OCI-LY7 (cell line): Measurements from ENCODE around the gene TMEM154. TPM values are rescaled to one million over a fixed set of nuclear protein-coding genes. Genes with fewer than 3 reads are reported as not detected.

Experiments used
- BruUV-seq: library from RNA; stranded (reverse); fragments of 400-500 nt; replicated peaks from 2 replicates; lab custom pipeline; 2021; lab: Mats Ljungman, UMichigan
- CTCF ChIA-PET: fragments of 300-600 bp; sonication (Branson Sonifier 250); formaldehyde crosslinking; loops from one replicate; lab custom pipeline; 2022; ENCODE audit warnings: antibody characterized with exemption; ENCODE audit not compliant: unreplicated experiment; lab: Charles Lee
- POLR2A ChIA-PET: fragments of 300-600 bp; sonication (Branson Sonifier 250); formaldehyde crosslinking; loops from one replicate; lab custom pipeline; 2022; ENCODE audit warnings: antibody characterized with exemption; lab: Charles Lee
- DNase-seq: peaks from one replicate; pipeline ENCODE4 v3.0.0-alpha.2; 2015; ENCODE audit warnings: low spot score
- H2AFZ ChIP-seq: fragments of 200-600 bp; sonication (generic), shearing (Covaris generic); 2 replicates; pipeline ENCODE4 v1.6.1; 2014; ENCODE audit warnings: mild to moderate bottlenecking, antibody characterized with exemption, low read length, moderate library complexity
- H3K27ac ChIP-seq: fragments of 200-600 bp; sonication (generic); 2 replicates; pipeline ENCODE4 v1.5.1; 2014; ENCODE audit warnings: mixed run types, low read depth, mild to moderate bottlenecking, moderate library complexity, low read length, inconsistent platforms; ENCODE audit not compliant: poor library complexity, severe bottlenecking
- H3K36me3 ChIP-seq: fragments of 200-600 bp; sonication (generic); 2 replicates; pipeline ENCODE4 v1.6.1; 2014; ENCODE audit warnings: mild to moderate bottlenecking, antibody characterized with exemption, low read length, moderate library complexity, mixed read lengths; ENCODE audit not compliant: insufficient read depth
- H3K4me1 ChIP-seq: fragments of 200-600 bp; sonication (generic); 2 replicates; pipeline ENCODE4 v1.5.1; 2014; ENCODE audit warnings: mild to moderate bottlenecking, low read length; ENCODE audit not compliant: insufficient read depth, poor library complexity, severe bottlenecking
- H3K4me2 ChIP-seq: fragments of 200-600 bp; sonication (generic); 2 replicates; pipeline ENCODE4 v1.6.1; 2014; ENCODE audit warnings: mild to moderate bottlenecking, low read length
- H3K4me3 ChIP-seq: fragments of 200-600 bp; sonication (generic); 2 replicates; pipeline ENCODE4 v1.5.1; 2014; ENCODE audit warnings: mild to moderate bottlenecking, low read depth, low read length; ENCODE audit not compliant: poor library complexity, severe bottlenecking
- H3K79me2 ChIP-seq: fragments of 200-600 bp; sonication (generic); 2 replicates; pipeline ENCODE4 v1.6.1; 2016; ENCODE audit warnings: low read depth, mild to moderate bottlenecking, low read length, moderate library complexity, mixed read lengths; ENCODE audit not compliant: insufficient read depth
- H3K9me2 ChIP-seq: fragments of 200-600 bp; sonication (generic); 2 replicates; pipeline ENCODE4 v1.6.1; 2016; ENCODE audit warnings: mild to moderate bottlenecking, low read length, mixed read lengths; ENCODE audit not compliant: insufficient read depth
- H3K9me3 ChIP-seq: fragments of 200-600 bp; sonication (generic); 2 replicates; pipeline ENCODE4 v1.6.1; 2014; ENCODE audit warnings: mild to moderate bottlenecking, mixed run types, low read length, mixed read lengths
- H4K20me1 ChIP-seq: fragments of 200-600 bp; sonication (generic); 2 replicates; pipeline ENCODE4 v1.6.1; 2014; ENCODE audit warnings: mild to moderate bottlenecking, antibody characterized with exemption, low read length, moderate library complexity, mixed read lengths; ENCODE audit not compliant: insufficient read depth
- CTCF ChIP-seq: fragments of 200-600 bp; sonication (generic); conservative IDR thresholded peaks from 2 replicates; pipeline ENCODE4 v1.5.1; 2014; ENCODE audit warnings: mild to moderate bottlenecking, antibody characterized with exemption, low read length, moderate library complexity, mixed read lengths
- EZH2phosphoT487 ChIP-seq: fragments of 200-600 bp; sonication (generic); IDR thresholded peaks from 2 replicates; pipeline ENCODE4 v1.6.1; 2018; ENCODE audit warnings: low read depth, borderline replicate concordance, mild to moderate bottlenecking, mixed run types, antibody characterized with exemption, low read length, moderate library complexity, mixed read lengths
- intact Hi-C: fragments of 100-400 bp; cut with micrococcal nuclease; formaldehyde crosslinking; loops from one replicate; pipeline ENCODE4 v1.10.0; 2022; ENCODE audit not compliant: unreplicated experiment
- total RNA-seq, 2 experiments: library from RNA; depleted of rRNA in 1 of 2; stranded (reverse); fragments of >200 nt in 1 of 2; shearing (Covaris generic) in 1 of 2; gene quantifications; 2 replicates each; pipeline ENCODE4 v1.2.3, GENCODE V29; 2014 to 2022

Gene TMEM154
- total RNA-seq, 2 experiments from 2014 or later, result 17.6 to 59.6 TPM

GRCh38 chr4:152661649-152662048, 18.1 kb downstream of the TMEM154 start:
- H2AFZ ChIP-seq, result peak overlapping the region; percentile 65; the same call in 1 of the 2 replicates
- H3K9me3 ChIP-seq, result peaks cover 26% of the 10 kb centered on the region
- no peaks in the 10 kb centered on the region for H4K20me1 ChIP-seq
- POLR2A ChIA-PET, result interaction anchor here (0.6 to 6.7 kb wide), 12 partner anchors 8 to 333 kb away, joined by 3 to 183 read pairs (median 6); partner anchors contain the start of gene TMEM154
- intact Hi-C loops, result loop anchor here (5.0 kb wide), 1 partner anchor 776 kb away; no protein-coding TSS in a partner anchor
- no TSS peak for BruUV-seq
- H3K4me1 ChIP-seq, result peaks cover 76% of the 10 kb centered on the region
- peaks cover 26% of the 10 kb centered on the region for H3K36me3 ChIP-seq
- no peaks in the 10 kb centered on the region for H3K9me2 ChIP-seq
- peak overlapping the region; percentile 78 for H3K4me3 ChIP-seq
- DNase-seq, result peak; percentile 35
- peaks cover 68% of the 10 kb centered on the region; the same call in 1 of the 2 replicates for H3K79me2 ChIP-seq
- peak overlapping the region; percentile 97 for H3K4me2 ChIP-seq
- peak overlapping the region; percentile 98 for H3K27ac ChIP-seq
- no peak for TF ChIP-seq EZH2phosphoT487
- no peak for TF ChIP-seq CTCF
- CTCF ChIA-PET, result no interaction called here

GRCh38 chr4:152660526-152660925, 19.3 kb downstream of the TMEM154 start:
- H3K9me2 ChIP-seq, result no peaks in the 10 kb centered on the region
- H4K20me1 ChIP-seq, result no peaks in the 10 kb centered on the region
- POLR2A ChIA-PET, result interaction anchor here (0.7 to 6.7 kb wide), 11 partner anchors 9 to 159 kb away, joined by 3 to 183 read pairs (median 3); partner anchors contain the start of gene TMEM154
- peak overlapping the region; percentile 78 for H3K4me3 ChIP-seq
- peaks cover 61% of the 10 kb centered on the region; the same call in 1 of the 2 replicates for H3K79me2 ChIP-seq
- CTCF ChIA-PET, result interaction anchor here (0.6 kb wide), 1 partner anchor 250 kb away, joined by 3 read pairs; no protein-coding TSS in a partner anchor
- peaks cover 36% of the 10 kb centered on the region for H3K36me3 ChIP-seq
- TF ChIP-seq CTCF, result no peak
- no peak for TF ChIP-seq EZH2phosphoT487
- peaks cover 65% of the 10 kb centered on the region for H3K4me1 ChIP-seq
- peak overlapping the region; percentile 98 for H3K27ac ChIP-seq
- peak overlapping the region; percentile 97 for H3K4me2 ChIP-seq
- peaks cover 36% of the 10 kb centered on the region for H3K9me3 ChIP-seq
- intact Hi-C loops, result loop anchor here (5.0 kb wide), 1 partner anchor 777 kb away; no protein-coding TSS in a partner anchor
- peak overlapping the region; percentile 65; the same call in 1 of the 2 replicates for H2AFZ ChIP-seq
- DNase-seq, result peak; percentile 36
- TSS peak; percentile 72 for BruUV-seq

GRCh38 chr4:152659806-152660205, 20.0 kb downstream of the TMEM154 start:
- intact Hi-C loops, result loop anchor here (5.0 kb wide), 1 partner anchor 777 kb away; no protein-coding TSS in a partner anchor
- Histone ChIP-seq H3K79me2 (peaks cover 56% of the 10 kb centered on the region; the same call in 1 of the 2 replicates), H3K27ac (peak overlapping the region; percentile 98), H3K4me3 (peak overlapping the region; percentile 78), H3K4me2 (peak overlapping the region; percentile 97), H3K36me3 (peaks cover 43% of the 10 kb centered on the region), H3K9me3 (peaks cover 36% of the 10 kb centered on the region), H3K9me2 (no peaks in the 10 kb centered on the region), H2AFZ (peak overlapping the region; percentile 65; the same call in 1 of the 2 replicates), H3K4me1 (peaks cover 58% of the 10 kb centered on the region), H4K20me1 (no peaks in the 10 kb centered on the region)
- peak; percentile 44 for DNase-seq
- BruUV-seq, result no TSS peak
- ChIA-PET POLR2A (interaction anchor here (0.7 to 7.4 kb wide), 9 partner anchors 9 to 23 kb away, joined by 3 to 183 read pairs (median 21); partner anchors contain the start of gene TMEM154), CTCF (interaction anchor here (0.6 to 1.0 kb wide), 2 partner anchors 12 to 249 kb away, joined by 3 read pairs; no protein-coding TSS in a partner anchor)
- TF ChIP-seq EZH2phosphoT487, result no peak
- no peak for TF ChIP-seq CTCF
